ENCODE measurements around the gene NBPF8. TPM values are rescaled to one million over a fixed set of nuclear protein-coding genes. Genes with fewer than 3 reads are reported as not detected.
A peak's percentile ranks its signal among the peaks of the same experiment; 100 is the strongest.
"Not testable (repeated sequence)": the region's sequence is repeated elsewhere in the genome, so short reads cannot be mapped to it uniquely, and the experiment has no call there.

The NBPF8 gene, protein sequence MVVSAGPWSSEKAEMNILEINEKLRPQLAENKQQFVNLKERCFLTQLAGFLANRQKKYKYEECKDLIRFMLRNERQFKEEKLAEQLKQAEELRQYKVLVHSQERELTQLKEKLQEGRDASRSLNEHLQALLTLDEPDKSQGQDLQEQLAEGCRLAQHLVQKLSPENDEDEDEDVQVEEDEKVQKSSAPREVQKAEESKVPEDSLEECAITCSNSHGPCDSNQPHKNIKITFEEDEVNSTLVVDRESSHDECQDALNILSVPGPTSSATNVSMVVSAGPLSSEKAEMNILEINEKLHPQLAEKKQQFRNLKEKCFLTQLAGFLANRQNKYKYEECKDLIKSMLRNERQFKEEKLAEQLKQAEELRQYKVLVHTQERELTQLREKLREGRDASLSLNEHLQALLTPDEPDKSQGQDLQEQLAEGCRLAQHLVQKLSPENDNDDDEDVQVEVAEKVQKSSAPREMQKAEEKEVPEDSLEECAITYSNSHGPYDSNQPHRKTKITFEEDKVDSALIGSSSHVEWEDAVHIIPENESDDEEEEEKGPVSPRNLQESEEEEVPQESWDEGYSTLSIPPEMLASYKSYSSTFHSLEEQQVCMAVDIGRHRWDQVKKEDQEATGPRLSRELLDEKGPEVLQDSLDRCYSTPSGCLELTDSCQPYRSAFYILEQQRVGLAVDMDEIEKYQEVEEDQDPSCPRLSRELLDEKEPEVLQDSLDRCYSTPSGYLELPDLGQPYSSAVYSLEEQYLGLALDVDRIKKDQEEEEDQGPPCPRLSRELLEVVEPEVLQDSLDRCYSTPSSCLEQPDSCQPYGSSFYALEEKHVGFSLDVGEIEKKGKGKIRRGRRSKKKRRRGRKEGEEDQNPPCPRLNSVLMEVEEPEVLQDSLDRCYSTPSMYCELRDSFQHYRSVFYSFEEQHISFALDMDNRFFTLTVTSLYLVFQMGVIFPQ
- 10 to 100 TPM; 52.4 to 53.0 TPM for total RNA-seq

DNA sequence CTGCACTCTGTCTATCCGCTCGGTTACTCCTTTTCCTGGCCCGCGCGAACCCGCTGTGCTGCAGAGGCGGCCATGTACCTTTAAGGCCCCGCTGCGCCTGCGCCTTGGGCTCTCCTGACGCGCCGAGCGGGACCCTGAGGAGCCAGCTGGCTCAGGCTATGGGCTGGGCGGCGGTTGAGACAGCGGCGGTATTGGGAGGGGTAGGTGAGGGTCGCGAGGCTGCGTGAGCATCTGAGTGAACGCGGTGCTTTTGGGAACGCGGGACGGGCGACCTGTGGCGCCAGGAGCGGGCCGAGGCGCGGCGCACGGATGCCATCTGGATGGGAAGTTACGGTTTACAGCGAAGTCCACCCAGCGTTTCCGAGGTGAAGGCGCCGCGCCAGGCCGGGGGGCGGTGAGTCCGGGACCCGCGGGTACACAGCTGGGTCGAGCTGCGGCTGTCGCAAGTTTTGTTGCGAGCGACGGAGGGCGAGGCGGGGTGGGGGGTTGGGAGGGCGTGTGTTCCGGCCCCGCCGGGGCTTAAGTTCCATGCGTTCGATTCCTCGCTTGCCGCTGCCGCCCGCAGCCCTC lies at the start of gene NBPF8:
TSS of gene NBPF8 (plus strand) at position 125 of the 570 bp plus-strand sequence. CDS start 21,488 bp downstream, outside the sequence.
- CTCF ChIA-PET; H3K27me3 Mint-ChIP-seq; H3K4me1 Mint-ChIP-seq; H3K36me3 Mint-ChIP-seq (ENCODE audit: low read depth); H3K9me3 Mint-ChIP-seq; POLR2A ChIA-PET: not testable (repeated sequence)
- H3K4me3 Mint-ChIP-seq: peak within 1 kb of the TSS; percentile 85
- H3K27ac Mint-ChIP-seq: peak within 1 kb of the TSS; percentile 75
- DNase-seq: peak; percentile 78

DNA sequence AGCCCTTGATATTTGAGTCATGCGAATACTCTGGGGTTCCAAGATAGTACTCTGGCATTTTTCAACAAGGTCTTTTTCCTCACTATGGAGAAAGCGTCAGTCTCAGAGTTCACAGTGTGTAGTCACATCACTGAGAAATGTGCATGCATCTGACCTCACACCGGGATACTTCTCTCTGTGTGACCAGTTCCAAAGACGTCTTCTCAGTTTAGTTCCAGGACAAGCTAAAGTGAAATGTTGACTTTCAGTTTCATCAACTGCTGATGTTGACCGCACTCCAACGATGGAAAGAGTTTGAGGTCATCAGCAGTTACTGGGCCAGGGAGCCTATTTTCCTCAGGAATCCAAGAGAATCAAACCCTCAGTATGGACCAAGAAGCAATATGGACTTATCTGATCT lies 47.1 kb upstream of the NBPF8 start:
- DNase-seq; H3K36me3 Mint-ChIP-seq (ENCODE audit: low read depth); H3K4me1 Mint-ChIP-seq; H3K4me3 Mint-ChIP-seq; POLR2A ChIA-PET; H3K27ac Mint-ChIP-seq; H3K9me3 Mint-ChIP-seq; CTCF ChIA-PET; H3K27me3 Mint-ChIP-seq: not testable (repeated sequence)

DNA sequence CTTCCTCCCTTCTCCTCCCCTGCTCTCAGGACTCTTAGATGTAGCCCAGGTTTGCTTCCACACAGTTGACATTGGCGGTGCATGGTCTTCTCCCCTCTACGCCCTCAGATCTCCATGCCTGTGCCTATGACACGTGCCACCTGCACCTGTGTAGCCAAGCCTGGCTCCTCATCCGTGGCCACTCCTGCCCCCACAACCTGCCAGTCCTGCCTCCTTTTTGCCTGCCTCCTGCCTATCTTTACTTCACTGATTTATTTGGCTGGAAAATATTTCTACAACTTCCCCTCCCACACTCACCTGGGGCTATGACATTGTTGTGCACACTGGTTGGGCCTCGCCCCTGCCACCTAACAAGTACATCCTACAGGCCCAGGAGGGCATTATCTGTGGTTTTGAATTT lies 28.2 kb upstream of the NBPF8 start:
- H3K36me3 Mint-ChIP-seq (ENCODE audit: low read depth); CTCF ChIA-PET; H3K27me3 Mint-ChIP-seq; POLR2A ChIA-PET; H3K27ac Mint-ChIP-seq; DNase-seq; H3K9me3 Mint-ChIP-seq; H3K4me3 Mint-ChIP-seq; H3K4me1 Mint-ChIP-seq: not testable (repeated sequence)

DNA sequence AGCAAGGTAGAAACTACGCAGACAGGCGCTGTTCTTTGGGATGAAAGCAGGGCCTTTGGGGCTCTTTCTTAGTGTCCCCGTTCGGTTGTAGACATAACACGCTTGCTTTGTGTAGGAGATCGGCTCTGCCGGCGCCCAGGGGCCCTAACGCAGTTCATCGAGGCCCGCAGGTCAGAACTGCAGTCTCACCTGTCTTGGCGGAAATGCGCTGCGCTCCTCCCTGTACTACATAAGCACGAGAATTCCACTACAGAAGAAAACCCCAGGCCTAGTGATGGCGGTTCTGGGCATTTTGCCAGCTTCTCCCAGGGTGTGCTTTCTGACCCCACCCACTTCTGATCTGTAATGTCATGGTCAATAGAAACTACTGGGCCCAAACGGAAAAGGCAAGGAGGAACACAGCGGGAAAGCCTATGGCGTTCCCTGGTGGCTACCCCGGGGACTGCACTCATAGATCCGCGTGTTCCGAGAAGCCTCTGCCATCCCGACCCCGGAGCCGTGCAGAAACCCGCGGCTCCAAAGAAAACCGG lies 26.2 kb upstream of the NBPF8 start:
- DNase-seq: peak; percentile 38
- peak overlapping the region; percentile 24 for H3K4me3 Mint-ChIP-seq
- H3K4me1 Mint-ChIP-seq; H3K27me3 Mint-ChIP-seq; CTCF ChIA-PET; H3K9me3 Mint-ChIP-seq; H3K27ac Mint-ChIP-seq; H3K36me3 Mint-ChIP-seq (ENCODE audit: low read depth); POLR2A ChIA-PET: not testable (repeated sequence)

DNA sequence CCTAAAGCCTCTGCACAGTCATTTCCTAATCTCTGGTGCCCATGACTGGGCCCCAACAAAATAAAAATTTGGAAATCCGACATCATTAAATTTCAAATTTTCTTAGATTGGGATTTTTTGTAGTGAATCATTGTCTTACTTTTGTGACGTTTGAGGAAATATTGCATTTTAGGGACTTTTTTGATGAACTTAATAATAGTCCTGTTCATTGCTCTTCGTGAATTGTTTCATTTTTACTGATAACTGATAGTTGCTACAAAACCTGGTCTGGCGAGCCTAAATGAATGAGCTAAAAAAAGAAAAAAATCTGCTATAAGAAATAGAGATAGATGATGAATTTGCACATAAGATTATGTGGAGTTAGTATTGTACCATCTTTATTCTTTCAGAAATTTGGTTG lies 23.5 kb upstream of the NBPF8 start:
- CTCF ChIA-PET, DNase-seq: not testable (repeated sequence)

DNA sequence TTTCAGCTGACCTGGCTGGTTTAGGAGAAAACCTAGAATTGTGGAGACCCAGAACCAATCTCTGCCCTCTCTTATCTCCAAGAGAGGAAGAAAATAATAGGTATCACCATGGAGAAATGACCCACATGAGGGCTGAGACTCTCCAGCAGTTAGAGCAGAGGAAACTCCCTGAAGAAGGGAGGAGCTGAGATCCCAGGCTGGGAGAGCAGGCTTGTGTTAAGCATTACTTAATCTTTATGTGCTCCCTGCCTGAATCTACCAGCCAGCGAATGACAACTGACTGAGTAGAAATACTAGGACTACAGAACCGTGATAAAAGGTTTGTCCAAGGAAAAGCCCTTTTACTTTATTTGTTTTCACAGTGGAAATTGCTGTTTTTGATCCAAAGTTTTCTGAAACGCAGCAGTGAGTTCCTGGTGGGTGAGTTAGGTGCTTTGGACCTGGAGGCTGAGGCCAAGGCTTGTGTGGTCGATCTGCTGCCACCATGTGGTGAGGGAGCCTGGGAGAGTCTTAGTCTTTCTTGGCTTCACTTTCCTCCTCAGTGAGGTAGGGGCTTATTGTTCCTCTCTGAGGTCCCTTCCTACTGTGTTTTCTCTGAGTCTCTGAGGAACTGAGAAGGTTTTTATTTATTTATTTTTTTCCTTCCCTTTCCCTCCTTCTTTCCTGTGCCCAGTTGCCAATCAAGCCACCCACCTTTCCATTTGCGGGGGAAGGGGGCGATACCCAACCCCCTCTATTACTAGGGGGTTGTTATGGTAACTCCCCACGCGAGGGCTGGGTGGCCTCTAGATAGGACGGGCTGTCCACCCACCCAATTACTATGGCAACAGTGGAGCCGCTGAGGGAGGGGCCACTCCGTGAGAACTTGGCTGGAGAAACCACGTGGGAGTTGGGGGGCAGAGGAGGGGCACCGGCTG lies 21.3 kb upstream of the NBPF8 start:
- H3K9me3 Mint-ChIP-seq; H3K27ac Mint-ChIP-seq; H3K4me1 Mint-ChIP-seq; POLR2A ChIA-PET; H3K4me3 Mint-ChIP-seq; CTCF ChIA-PET; H3K36me3 Mint-ChIP-seq (ENCODE audit: low read depth); DNase-seq; H3K27me3 Mint-ChIP-seq: not testable (repeated sequence)

More for the DNA sequence above, 23.5 kb upstream of the NBPF8 start:
- H3K27me3 Mint-ChIP-seq; H3K27ac Mint-ChIP-seq; H3K36me3 Mint-ChIP-seq (ENCODE audit: low read depth); H3K9me3 Mint-ChIP-seq; POLR2A ChIA-PET; H3K4me3 Mint-ChIP-seq; H3K4me1 Mint-ChIP-seq: not testable (repeated sequence)

DNA sequence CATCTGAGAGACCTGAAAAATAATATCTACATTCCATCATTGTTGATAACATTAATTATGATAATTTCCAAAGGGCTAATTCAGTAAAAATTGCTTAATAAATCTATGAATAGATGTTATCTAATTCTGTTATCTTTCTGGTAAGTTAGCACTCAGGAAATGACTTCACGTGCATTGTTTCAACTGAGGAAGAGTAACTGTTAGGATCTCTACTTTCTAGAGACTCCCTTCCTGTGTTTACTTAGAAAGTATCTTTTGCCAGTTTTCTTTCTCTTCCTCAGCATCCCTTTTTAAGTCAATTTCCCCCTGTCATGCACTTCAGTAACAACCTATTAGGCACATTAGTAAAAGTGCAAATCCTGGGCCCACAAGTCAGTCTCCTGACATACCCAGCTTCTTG lies 9.5 kb upstream of the NBPF8 start:
- H3K27ac Mint-ChIP-seq; DNase-seq; H3K4me1 Mint-ChIP-seq; H3K36me3 Mint-ChIP-seq (ENCODE audit: low read depth); CTCF ChIA-PET; H3K4me3 Mint-ChIP-seq; H3K27me3 Mint-ChIP-seq; H3K9me3 Mint-ChIP-seq; POLR2A ChIA-PET: not testable (repeated sequence)

DNA sequence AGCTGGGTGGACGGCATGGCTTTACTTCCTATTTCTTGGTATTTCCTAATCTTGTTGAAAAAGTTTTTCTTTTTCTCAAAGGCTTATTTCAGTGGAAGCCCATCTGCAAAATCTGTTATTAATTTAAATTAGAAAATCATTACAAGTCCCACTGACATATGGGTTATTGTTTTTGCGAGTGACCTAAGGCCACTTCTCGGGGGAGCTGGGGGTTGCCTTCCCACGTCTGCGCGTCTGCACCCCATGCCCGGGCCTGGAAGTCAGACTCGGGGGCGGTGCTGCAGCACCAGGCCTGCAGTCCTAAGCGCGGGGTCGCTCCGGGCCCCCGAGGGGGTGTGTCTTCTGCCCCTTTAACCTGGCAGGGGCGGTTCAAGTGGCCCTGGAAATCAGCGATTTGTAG lies 384 bp upstream of the NBPF8 start:
- H3K36me3 Mint-ChIP-seq (ENCODE audit: low read depth); H3K4me3 Mint-ChIP-seq; H3K27me3 Mint-ChIP-seq; CTCF ChIA-PET; POLR2A ChIA-PET; H3K27ac Mint-ChIP-seq; H3K4me1 Mint-ChIP-seq; H3K9me3 Mint-ChIP-seq; DNase-seq: not testable (repeated sequence)

DNA sequence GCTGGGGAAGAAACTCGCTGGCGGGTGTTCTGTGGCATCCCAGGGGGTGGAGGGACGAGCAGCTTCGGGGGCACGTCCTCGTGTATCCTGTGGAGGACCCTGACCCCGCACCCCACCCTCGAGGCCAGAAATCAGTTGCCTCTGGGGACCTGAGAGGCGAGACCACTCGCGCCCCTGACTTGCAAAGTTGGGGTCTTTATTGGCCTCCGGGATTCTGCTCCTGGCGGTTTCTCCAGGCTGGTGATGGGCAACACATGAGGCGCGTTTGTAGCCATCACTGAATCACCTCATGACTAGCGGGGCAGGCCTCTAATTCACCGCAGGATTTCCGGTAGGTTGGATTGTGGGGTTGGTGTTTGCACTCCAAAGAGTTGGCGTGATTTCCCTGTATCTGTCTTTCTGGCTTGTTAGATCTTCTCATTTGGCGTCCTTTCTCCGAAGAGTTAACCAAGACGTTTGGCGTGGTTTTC lies 692 bp downstream of the NBPF8 start:
- CTCF ChIA-PET; H3K9me3 Mint-ChIP-seq; H3K4me1 Mint-ChIP-seq; POLR2A ChIA-PET; H3K27me3 Mint-ChIP-seq; H3K36me3 Mint-ChIP-seq (ENCODE audit: low read depth): not testable (repeated sequence)
- Mint-ChIP-seq H3K4me3 (peak overlapping the region; percentile 85), H3K27ac (peak overlapping the region; percentile 75)
- peak; percentile 20 for DNase-seq

DNA sequence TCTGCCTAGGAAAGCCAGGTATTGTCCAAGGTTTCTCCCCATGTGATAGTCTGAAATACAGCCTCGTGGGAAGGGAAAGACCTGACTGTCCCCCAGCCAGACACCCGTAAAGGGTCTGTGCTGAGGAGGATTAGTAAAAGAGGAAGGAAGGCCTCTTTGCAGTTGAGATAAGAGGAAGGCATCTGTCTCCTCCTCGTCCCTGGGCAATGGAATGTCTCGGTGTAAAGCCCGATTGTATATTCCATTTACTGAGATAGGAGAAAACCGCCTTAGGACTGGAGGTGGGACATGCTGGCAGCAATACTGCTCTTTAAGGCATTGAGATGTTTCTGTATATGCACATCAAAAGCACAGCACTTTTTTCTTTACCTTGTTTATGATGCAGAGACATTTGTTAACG lies 10.2 kb downstream of the NBPF8 start:
- POLR2A ChIA-PET; H3K27me3 Mint-ChIP-seq; DNase-seq; H3K36me3 Mint-ChIP-seq (ENCODE audit: low read depth); H3K9me3 Mint-ChIP-seq; H3K27ac Mint-ChIP-seq; CTCF ChIA-PET; H3K4me1 Mint-ChIP-seq; H3K4me3 Mint-ChIP-seq: not testable (repeated sequence)

DNA sequence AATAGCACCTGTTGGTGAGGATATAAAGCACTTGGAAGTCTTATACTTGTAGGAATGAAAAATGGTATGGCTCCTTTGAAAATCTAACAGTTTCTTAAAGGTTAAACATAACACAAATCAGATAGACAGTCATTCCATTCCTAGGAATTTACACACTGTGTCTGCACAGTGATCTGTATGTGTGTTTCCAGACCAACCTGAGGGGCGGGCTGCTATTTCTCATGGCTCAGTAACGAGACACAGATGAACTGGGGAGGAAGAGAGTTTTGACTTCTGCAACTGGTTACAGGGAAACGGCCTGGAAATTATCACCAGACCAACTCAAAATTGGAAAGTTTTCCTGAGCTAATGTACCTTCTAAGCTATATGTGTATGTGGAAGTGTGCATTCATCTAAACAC lies 16.8 kb downstream of the NBPF8 start:
- H3K9me3 Mint-ChIP-seq; POLR2A ChIA-PET; H3K27me3 Mint-ChIP-seq; DNase-seq; H3K36me3 Mint-ChIP-seq (ENCODE audit: low read depth); H3K4me1 Mint-ChIP-seq; H3K27ac Mint-ChIP-seq; CTCF ChIA-PET; H3K4me3 Mint-ChIP-seq: not testable (repeated sequence)

DNA sequence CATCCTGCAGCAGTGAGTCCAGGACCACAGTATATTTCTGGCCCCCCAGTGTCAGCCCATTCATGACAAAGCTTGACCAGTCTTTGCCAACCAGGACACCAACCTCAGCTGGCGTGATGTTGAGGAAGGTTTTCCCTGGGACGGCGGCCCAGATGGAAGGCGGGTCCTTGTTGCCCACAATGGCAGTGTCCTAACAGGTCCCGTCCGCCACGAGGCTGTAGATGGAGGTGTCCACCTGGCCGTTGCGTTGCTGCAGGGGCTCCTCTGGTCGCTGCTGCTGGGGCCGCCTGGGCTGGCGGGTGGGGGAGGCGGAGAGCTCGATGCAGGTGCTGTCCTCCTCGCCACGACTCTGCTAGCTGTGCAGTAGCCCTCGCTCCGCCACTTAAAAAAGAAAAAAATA lies 19.0 kb downstream of the NBPF8 start:
- H3K27ac Mint-ChIP-seq; H3K36me3 Mint-ChIP-seq (ENCODE audit: low read depth); H3K4me1 Mint-ChIP-seq; H3K27me3 Mint-ChIP-seq; H3K9me3 Mint-ChIP-seq; POLR2A ChIA-PET; CTCF ChIA-PET; H3K4me3 Mint-ChIP-seq; DNase-seq: not testable (repeated sequence)

DNA sequence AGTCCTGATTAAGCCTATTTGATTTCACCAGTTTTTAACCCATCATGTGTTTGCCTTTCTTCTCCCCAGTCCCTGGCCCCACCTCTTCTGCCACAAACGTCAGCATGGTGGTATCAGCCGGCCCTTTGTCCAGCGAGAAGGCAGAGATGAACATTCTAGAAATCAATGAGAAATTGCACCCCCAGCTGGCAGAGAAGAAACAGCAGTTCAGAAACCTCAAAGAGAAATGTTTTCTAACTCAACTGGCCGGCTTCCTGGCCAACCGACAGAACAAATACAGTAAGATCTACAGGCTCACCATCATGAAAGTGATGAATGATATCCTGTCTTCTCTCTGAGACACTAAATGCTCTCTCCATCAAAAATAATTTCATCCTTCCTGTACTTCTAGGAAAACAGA lies 34.3 kb downstream of the NBPF8 start:
- H3K27ac Mint-ChIP-seq; DNase-seq; CTCF ChIA-PET; H3K36me3 Mint-ChIP-seq (ENCODE audit: low read depth); H3K9me3 Mint-ChIP-seq; POLR2A ChIA-PET; H3K27me3 Mint-ChIP-seq; H3K4me1 Mint-ChIP-seq; H3K4me3 Mint-ChIP-seq: not testable (repeated sequence)
